Activated T-cell treated with anti-CD3 and anti-CD28 coated beads, Interleukin-2, amount 50 U/mL, for 1 hour (primary cell): Measurements from ENCODE around the gene NOS1AP.
"Not testable (repeated sequence)": the region's sequence is repeated elsewhere in the genome, so short reads cannot be mapped to it uniquely, and the experiment has no call there.

Experiments
- DNase-seq: peaks from one replicate; pipeline ENCODE4 v3.0.0-alpha.2; 2020

The NOS1AP gene

DNA sequence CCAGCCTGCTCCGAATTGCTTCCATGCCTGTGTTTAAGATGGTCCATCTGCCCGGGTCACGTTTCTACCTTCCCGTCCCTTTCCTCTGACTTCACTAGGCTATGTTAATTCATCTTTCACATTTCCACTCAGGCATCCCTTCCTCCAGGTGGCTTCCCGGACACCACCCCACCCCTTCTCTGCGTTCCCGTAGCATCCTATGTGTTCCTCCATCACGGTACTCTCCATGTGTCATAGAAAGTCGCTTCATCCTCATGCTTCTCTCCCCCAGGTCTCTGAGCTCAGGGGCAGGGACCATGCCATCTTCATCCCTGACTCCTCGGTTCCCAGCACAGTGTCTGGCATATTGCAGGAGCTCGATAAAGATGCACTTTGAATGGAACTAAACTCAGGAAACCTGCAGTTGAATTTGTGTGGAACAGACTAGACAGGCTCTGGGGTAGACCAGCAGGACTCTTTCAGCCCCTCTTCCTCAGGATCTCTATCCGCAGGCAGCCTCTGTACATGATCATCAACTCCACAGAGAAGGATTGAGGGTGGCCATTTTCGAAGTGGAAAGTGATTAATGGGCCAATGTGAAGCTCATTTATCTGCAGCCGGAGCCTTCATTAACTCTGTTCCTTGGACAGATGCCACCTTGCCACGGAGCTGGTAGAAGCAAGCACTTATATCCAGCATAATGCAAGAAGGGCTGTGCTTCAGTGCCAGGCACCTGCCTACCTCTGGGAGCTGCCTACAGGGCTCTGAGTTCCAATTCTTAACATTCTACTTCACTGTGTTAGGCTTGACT is 321.1 kb downstream of the NOS1AP start:
- no peak for DNase-seq

GRCh38 chr1:162391790-162392563 is 322.5 kb downstream of the NOS1AP start:
- DNase-seq = no peak

DNA sequence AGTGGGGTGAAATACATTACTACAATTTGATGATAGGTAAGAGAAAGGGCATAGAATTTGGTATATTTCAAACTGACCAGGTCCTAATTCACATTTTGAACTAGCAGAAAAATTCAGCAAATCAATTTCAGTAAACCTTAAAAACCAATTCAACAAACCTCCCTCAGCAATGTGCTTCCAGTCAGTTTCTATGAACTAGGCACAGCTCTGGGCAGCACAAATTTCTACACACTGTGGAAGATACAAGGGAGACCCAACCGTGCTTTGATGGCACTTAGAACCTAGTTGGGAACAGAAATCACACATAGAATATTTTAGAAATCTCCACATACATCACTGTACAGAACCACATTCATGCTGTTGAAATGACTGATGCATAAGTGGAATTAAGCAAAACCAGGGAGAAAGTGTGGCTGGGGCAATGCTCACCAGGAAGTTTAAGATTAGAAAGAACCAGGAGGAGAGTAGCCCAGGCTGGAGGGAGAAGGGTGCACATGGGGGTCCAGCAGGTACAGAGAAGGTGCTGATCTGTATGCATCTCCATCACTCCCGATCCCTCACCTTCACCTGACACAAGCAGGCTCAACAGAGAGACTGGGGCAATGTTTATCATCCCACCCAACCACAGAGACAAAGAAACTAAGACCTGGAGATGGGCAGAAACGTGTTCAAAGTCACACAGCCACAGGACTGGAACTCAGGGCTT is 326.9 kb downstream of the NOS1AP start:
- DNase-seq = no peak

- DNase-seq = no peak
Measured at GRCh38 chr1:162397039-162397448, 327.6 kb downstream of the NOS1AP start.

DNA sequence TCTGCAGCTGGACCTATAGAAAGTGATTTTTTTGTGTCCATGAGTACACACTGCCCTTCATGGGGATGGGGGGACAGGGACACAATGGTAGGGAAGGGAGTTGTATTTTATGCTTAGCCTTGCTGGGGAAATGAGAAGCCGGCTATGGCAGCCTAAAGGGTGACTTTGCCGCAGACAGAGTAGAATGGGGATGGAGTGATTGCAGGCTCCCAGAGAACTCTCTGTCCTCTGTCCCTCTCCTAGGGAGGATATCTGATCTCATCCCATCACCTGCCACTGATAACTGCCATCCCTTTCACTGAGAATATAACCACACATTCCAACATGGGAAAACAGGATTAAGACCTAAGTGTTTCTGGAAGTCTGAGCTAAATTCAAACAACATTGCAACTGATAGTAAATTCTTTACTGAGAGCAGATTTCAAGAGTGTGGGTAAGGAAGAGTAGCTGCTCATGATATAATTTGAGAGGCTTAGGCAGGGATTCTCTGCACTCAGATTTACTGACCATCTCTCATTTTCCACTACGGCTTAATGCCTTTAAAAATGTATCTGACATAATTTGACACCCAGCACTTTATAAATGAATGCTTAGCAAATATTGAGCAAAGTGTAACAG is 328.6 kb downstream of the NOS1AP start:
- no peak for DNase-seq

GRCh38 chr1:162398999-162399580 is 329.6 kb downstream of the NOS1AP start:
- no peak for DNase-seq

DNA sequence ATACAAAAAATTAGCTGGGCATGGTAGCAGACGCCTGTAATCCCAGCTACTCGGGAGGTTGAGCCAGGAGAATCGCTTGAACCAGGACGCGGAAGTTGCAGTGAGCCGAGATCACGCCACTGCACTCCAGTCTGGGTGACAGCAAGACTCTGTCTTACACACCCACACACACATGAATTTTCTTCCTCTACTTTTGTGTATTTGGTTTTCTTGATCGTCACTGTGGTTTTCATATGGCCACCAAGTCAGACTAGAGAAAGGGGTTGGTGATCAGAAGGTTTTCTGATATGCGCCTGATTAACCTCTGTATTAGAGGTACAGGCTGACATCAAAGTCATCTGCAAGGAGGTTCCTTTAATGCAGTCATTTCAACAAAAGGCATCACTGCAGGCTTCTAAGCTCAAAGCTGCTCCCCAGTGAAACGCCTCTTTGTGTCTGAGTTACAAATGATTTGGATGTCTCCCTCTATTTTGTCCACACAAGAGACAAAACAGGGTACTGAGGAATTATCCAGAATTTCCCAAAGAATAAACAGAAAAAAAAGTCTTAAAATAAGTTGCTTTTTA is 331.4 kb downstream of the NOS1AP start:
- DNase-seq = no peak

GRCh38 chr1:162404550-162405160 is 335.2 kb downstream of the NOS1AP start:
- no peak for DNase-seq

DNA sequence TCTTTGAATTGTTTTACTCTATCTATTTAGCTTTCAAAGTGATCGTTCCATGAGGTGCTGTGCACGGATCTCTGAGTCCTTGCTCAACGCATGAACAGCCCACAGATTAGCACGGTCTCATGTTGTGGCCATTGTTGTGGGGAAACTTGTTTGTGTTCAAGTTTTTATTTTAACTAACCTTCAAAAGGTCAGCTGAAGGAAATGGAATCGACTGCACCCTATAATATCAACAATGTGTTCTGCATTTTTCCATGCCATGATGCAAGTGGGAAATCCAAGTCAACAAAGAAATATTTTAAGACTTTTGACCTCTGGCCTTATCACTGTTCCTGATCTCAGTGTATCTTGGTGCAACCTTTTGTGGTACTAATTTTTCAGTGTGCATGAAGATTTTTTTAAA is 336.3 kb downstream of the NOS1AP start:
- no peak for DNase-seq

- no peak for DNase-seq
Measured at GRCh38 chr1:162406811-162407210, 337.3 kb downstream of the NOS1AP start.

DNA sequence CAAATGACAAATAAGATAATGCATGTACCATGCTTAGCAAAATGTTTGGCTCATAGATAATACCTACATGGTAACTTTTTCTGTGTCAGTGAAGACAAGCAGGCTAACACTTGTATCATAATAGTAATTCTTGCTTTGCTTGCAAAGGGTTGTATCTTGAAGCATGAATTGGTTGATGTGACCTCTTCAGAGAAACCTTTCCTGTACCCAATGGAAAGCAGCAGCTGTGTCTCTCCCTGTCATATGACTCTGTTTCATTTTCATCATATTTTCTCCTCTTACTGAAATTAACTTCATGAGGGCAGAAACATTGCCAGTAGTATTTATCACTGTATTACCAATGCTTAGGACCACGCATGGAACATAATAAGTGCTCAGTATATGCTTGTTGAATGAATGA is 338.0 kb downstream of the NOS1AP start:
- no peak for DNase-seq

DNA sequence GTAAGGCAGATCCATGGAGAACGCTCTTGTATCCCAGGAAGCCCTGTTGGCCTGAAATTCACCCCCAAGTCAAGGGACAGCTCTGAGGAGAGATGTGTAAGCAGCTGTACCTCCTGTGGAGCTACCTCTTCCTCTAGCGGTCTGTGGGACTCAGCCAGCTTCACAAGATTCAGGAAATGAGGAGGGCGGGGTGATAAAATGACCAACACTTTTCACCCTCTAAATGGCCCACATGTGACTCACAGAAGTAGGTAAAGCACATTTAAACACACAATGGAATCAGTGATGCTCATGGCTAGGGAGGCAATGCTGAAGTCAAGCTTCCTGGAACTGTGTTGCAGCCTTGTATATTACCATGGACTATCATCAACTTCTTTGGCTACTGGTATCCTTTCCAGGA is 342.5 kb downstream of the NOS1AP start, which contains the start of gene SH2D1B:
TSS of gene SH2D1B (minus strand) at position 135 of the 400 bp plus-strand sequence. CDS start at position 15, 120 bp downstream.
- no peak for DNase-seq

DNA sequence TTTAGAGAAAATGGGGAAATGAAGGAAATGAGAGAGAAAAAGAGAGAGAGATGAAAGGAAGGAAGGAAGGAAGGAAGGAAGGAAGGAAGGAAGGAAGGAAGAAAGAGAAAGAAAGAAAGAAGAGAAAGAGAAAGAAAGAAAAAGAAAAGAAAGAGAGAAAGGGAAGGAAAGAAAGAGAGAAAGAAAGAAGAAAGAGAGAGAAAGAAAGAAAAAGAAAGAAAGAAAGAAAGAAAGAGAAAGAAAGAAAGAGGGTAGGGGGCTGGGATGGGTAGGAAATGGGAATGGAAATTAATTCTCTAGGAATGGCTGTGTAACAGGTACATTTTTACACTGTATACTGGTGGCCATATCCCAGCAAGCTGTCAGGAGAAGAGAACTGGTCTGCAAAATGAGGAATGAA is 346.7 kb downstream of the NOS1AP start:
- no peak for DNase-seq

DNA sequence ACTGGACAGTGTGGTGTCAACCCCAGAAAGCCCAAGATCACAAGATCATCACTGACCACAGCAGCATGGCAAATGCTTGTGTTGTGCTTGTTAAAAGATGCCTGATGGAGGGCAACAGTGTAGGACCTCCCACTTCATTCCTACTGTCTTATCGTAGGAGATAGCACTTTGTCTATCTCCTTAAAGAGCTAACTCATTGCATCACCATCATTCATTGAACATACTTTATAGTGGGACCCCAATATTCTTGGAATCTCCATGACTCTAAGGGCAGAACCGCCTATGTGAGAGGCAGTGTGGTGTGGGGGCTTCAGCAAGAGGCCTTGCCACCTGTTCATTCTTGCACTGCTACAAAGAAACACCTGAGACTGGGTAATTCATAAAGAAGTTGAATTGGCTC is 347.4 kb downstream of the NOS1AP start:
- no peak for DNase-seq

GRCh38 chr1:162417650-162418049 is 348.2 kb downstream of the NOS1AP start:
- DNase-seq = no peak

DNA sequence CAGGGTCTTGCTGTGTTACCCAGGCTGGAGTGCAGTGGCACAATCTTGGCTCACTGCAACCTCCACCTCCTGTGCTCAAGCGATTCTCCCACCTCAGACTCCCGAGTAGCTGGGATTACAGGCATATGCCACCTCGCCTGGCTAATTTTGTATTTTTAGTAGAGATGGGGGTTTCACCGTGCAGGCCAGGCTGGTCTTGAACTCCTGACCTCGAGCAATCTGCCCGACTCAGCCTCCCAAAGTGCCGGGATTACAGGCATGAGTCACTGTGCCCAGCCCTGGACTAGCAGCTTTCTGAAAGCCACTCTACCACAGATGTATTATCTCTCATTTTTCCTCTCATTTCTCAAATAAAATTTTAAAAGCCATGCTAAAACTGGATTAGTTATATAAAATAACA is 349.1 kb downstream of the NOS1AP start:
- DNase-seq = not testable (repeated sequence)

- DNase-seq = not testable (repeated sequence)
Measured at GRCh38 chr1:162419450-162419931, 350.0 kb downstream of the NOS1AP start.
